C4-2B (cell line): ENCODE data around the gene RPS6KA5.

ENCODE experiments used
- CTCF ChIP-seq: fragments of 450-650 bp; conservative IDR thresholded peaks from 2 replicates; pipeline ENCODE4 v1.5.1; 2017; ENCODE audit warnings: mild to moderate bottlenecking
- ZFX ChIP-seq: fragments of 450-650 bp; IDR thresholded peaks from 2 replicates; pipeline ENCODE4 v1.6.1; 2017

GRCh38 chr14:90907178-90907577 lies 153.3 kb downstream of the RPS6KA5 start:
- TF ChIP-seq CTCF = no peak
- no peak for TF ChIP-seq ZFX
